Esophagus muscularis mucosa (tissue), 3 donors: ENCODE results near the gene SPPL2C.
"Not testable (repeated sequence)": the region's sequence is repeated elsewhere in the genome, so short reads cannot be mapped to it uniquely, and the experiment has no call there.

ENCODE experiments used
- CTCF ChIP-seq, 3 experiments: fragments of 200-600 bp in 2 of 3; fragments of 450-650 bp in 1 of 3; sonication (generic) in 2 of 3; IDR thresholded peaks; one replicate each; pipeline ENCODE4 v1.5.1; 2017 to 2019; ENCODE audit warnings: antibody characterized with exemption in 3 of 3, mild to moderate bottlenecking in 2 of 3, moderate library complexity in 1 of 3
- POLR2A ChIP-seq: fragments of 450-650 bp; IDR thresholded peaks from one replicate; pipeline ENCODE4 v1.6.1; 2017; ENCODE audit warnings: antibody characterized with exemption, moderate library complexity, mild to moderate bottlenecking, low read depth

DNA sequence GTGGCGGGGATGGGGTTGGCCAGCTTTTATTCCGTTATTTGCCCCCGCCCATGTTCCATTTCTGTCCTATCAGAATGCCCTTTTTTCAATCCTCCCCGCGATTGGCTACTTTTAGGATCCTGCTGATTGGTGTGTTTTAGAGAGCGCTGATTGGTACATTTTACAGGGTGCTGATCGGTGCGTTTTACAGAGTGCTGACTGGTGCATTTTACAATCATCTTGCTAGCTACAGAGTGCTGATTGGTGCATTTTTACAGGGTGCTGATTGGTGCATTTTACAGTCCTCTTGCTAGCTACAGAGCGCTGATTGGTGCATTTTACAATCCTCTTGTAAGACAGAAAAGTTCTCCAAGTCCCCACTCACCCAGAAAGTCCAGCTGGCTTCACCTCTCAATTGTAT lies 17.4 kb downstream of the SPPL2C start:
- not testable (repeated sequence) for TF ChIP-seq CTCF (IDR thresholded peaks at IDR 0.05); POLR2A
